Uterus (tissue), 2 donors: Measurements from ENCODE around the gene RECQL5.

Experiments
- CTCF ChIP-seq, 4 experiments: fragments of 200-600 bp in 2 of 4; fragments of 450-650 bp in 2 of 4; sonication (generic) in 2 of 4; IDR thresholded peaks; one replicate each; pipeline ENCODE4 v1.5.1; 2016 to 2019; ENCODE audit warnings: antibody characterized with exemption in 4 of 4, mild to moderate bottlenecking in 2 of 4, moderate library complexity in 1 of 4
- POLR2A ChIP-seq, 2 donors: fragments of 450-650 bp; IDR thresholded peaks; one replicate each; pipeline ENCODE4 v1.6.1; 2016; ENCODE audit warnings: antibody characterized with exemption in 2 of 2, mild to moderate bottlenecking in 1 of 2, moderate library complexity in 1 of 2

- no peak for TF ChIP-seq CTCF (IDR thresholded peaks at IDR 0.05)
- TF ChIP-seq POLR2A (IDR thresholded peaks at IDR 0.05): no peak
Measured at GRCh38 chr17:75642784-75643642, 23.9 kb downstream of the RECQL5 start.
